HepG2 (cell line): ENCODE results near the gene NPPC.
"Not testable (repeated sequence)": the region's sequence is repeated elsewhere in the genome, so short reads cannot be mapped to it uniquely, and the experiment has no call there.

Experiments used
- CHD4 ChIP-seq: fragments of 200-600 bp; sonication (generic); IDR thresholded peaks from 2 replicates; pipeline ENCODE4 v1.7.0; 2017; ENCODE audit warnings: mild to moderate bottlenecking, low read length, borderline replicate concordance
- MED1 ChIP-seq: sonication (generic); formaldehyde crosslinking; IDR thresholded peaks from 2 replicates; pipeline ENCODE4 v1.4.0; 2020; ENCODE audit warnings: missing genetic modification reagents
- ZBTB25 ChIP-seq: IDR thresholded peaks from 2 replicates; pipeline ENCODE4 v1.6.1; 2018; ENCODE audit warnings: missing genetic modification reagents
- ZBTB7B ChIP-seq: sonication (generic); formaldehyde crosslinking; IDR thresholded peaks from 2 replicates; pipeline ENCODE4 v1.4.0; 2020; ENCODE audit warnings: missing genetic modification reagents

GRCh38 chr2:231880371-231880770, 45.8 kb downstream of the NPPC start:
- TF ChIP-seq CHD4; MED1; ZBTB7B (CRISPR knock-in tag); ZBTB25 (CRISPR knock-in tag): not testable (repeated sequence)
